A673 (cell line): ENCODE data around the gene RBM14.

Experiments used
- EZH2 ChIP-seq: fragments of 200-600 bp; sonication (generic); IDR thresholded peaks from 2 replicates; pipeline ENCODE4 v1.6.1; 2017; ENCODE audit warnings: borderline replicate concordance, low read depth, mild to moderate bottlenecking, mixed read lengths, antibody characterized with exemption, low read length; ENCODE audit not compliant: poor library complexity, severe bottlenecking
- TF ChIP-seq, protein P1 (sequence below): fragments of 300-800, 200-600 bp; sonication (generic); conservative IDR thresholded peaks from 2 replicates; pipeline ENCODE4 v1.5.1; 2017; ENCODE audit warnings: low read depth, mild to moderate bottlenecking, antibody characterized with exemption, low read length, moderate library complexity, mixed read lengths

DNA sequence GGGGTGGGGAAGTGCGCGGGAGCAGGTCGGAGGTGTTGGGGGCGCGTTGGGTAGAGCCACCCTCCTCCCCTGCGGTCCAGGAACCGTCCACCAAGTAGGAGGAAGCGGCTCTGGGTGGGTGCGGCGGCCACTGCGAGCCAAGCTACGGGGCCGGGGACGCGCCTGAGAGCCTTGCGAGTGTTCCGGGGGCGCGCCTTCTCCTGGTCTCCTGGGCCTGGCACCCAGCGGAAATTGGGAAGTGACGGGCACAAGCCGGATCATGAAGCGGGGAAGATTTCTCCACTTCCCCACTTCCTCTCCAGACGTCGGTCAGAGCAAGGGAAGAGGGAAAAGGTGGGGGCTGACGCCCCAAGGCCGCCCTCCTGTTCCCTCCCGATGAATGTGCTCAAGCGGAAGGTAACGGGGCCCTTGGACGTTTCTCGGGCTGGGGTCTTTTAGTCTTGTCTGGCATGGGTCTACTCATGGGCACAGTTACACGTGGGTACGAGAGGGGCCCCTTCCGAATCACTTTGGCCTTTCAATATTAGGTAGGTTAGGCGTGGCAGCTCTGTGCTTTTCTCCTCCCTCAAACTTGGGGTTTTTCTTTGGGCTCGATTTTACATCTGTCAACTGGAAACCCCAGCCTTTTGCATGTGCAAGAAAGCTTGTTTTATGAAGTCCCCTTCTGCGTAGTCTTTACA lies 865 bp downstream of the RBM14 start:
- TF ChIP-seq, protein P1, sequence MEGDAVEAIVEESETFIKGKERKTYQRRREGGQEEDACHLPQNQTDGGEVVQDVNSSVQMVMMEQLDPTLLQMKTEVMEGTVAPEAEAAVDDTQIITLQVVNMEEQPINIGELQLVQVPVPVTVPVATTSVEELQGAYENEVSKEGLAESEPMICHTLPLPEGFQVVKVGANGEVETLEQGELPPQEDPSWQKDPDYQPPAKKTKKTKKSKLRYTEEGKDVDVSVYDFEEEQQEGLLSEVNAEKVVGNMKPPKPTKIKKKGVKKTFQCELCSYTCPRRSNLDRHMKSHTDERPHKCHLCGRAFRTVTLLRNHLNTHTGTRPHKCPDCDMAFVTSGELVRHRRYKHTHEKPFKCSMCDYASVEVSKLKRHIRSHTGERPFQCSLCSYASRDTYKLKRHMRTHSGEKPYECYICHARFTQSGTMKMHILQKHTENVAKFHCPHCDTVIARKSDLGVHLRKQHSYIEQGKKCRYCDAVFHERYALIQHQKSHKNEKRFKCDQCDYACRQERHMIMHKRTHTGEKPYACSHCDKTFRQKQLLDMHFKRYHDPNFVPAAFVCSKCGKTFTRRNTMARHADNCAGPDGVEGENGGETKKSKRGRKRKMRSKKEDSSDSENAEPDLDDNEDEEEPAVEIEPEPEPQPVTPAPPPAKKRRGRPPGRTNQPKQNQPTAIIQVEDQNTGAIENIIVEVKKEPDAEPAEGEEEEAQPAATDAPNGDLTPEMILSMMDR, result no peak
- TF ChIP-seq EZH2, result no peak
